H1 (cell line): ENCODE data around the gene TXLNB. TPM values are rescaled to one million over a fixed set of nuclear protein-coding genes. Genes with fewer than 3 reads are reported as not detected.

Experiments used
- CTCF ChIA-PET: fragments of 300-600 bp; sonication (Branson Sonifier 250); formaldehyde crosslinking; loops from one replicate; lab custom pipeline; 2021; ENCODE audit not compliant: partially characterized antibody; lab: Charles Lee
- POLR2A ChIA-PET: fragments of 300-600 bp; sonication (Branson Sonifier 250); formaldehyde crosslinking; loops from one replicate; lab custom pipeline; 2021; ENCODE audit warnings: inconsistent platforms; ENCODE audit not compliant: partially characterized antibody; lab: Charles Lee
- DNase-seq, 2 experiments: peaks; one replicate each; pipeline versions ENCODE4 v3.0.0 to v3.0.0-alpha.2; 2010 to 2022; ENCODE audit warnings: low spot score in 2 of 2, low read depth in 1 of 2, mixed read lengths in 1 of 2
- FAIRE-seq: peaks from 2 replicates; lab custom pipeline; 2011; peaks lifted over from hg19 to GRCh38; lab: Jason Lieb, UNC
- H2AFZ ChIP-seq: 2 replicates; pipeline ENCODE4 v1.8.1; 2012; ENCODE audit warnings: low read length, inconsistent platforms
- H2AK5ac ChIP-seq: 2 replicates; pipeline ENCODE4 v1.6.1; 2013; ENCODE audit warnings: low read depth, low read length
- H2BK120ac ChIP-seq: replicated peaks from 2 replicates; pipeline ENCODE3; 2013; ENCODE audit warnings: low read depth, low read length, inconsistent platforms
- H2BK12ac ChIP-seq: 2 replicates; pipeline ENCODE4 v1.6.1; 2013; ENCODE audit warnings: low read depth, low read length
- H2BK15ac ChIP-seq: 2 replicates; pipeline ENCODE4 v1.6.1; 2013; ENCODE audit warnings: low read length
- H2BK20ac ChIP-seq: 2 replicates; pipeline ENCODE4 v1.6.1; 2013; ENCODE audit warnings: low read length
- H2BK5ac ChIP-seq: 2 replicates; pipeline ENCODE4 v1.6.1; 2013; ENCODE audit warnings: low read depth, low read length
- H3K14ac ChIP-seq: 2 replicates; pipeline ENCODE4 v1.6.1; 2013; ENCODE audit warnings: inconsistent platforms; ENCODE audit not compliant: insufficient read length
- H3K18ac ChIP-seq: 2 replicates; pipeline ENCODE4 v1.6.1; 2013; ENCODE audit warnings: low read length; ENCODE audit errors: extremely low read depth
- H3K23ac ChIP-seq: 2 replicates; pipeline ENCODE4 v1.6.1; 2013; ENCODE audit warnings: inconsistent platforms; ENCODE audit not compliant: insufficient read length
- H3K23me2 ChIP-seq: 2 replicates; pipeline ENCODE4 v1.6.1; 2013; ENCODE audit warnings: low read depth, low read length
- H3K27ac ChIP-seq: 2 replicates; pipeline ENCODE4 v1.6.1; 2011; ENCODE audit warnings: low read depth, low read length, inconsistent platforms
- H3K27me3 ChIP-seq, 4 experiments: replicated peaks in 1 of 4; 1 replicate in 1 of 4; 2 replicates in 3 of 4; pipeline versions ENCODE4 v1.6.1 to v1.8.1; 2011 to 2013; ENCODE audit warnings: low read length in 3 of 4, mild to moderate bottlenecking in 3 of 4, inconsistent platforms in 2 of 4, mixed read lengths in 2 of 4, moderate library complexity in 1 of 4; ENCODE audit not compliant: control insufficient read depth in 3 of 4, insufficient read depth in 3 of 4; ENCODE audit errors: extremely low read depth in 1 of 4
- H3K36me3 ChIP-seq, 4 experiments: 2 replicates each; pipeline versions ENCODE4 v1.6.1 to v1.8.1; 2011 to 2013; ENCODE audit warnings: mild to moderate bottlenecking in 4 of 4, low read length in 3 of 4, moderate library complexity in 2 of 4, control low read depth in 1 of 4, inconsistent platforms in 1 of 4; ENCODE audit not compliant: insufficient read depth in 4 of 4, control insufficient read depth in 2 of 4
- H3K4ac ChIP-seq: replicated peaks from 2 replicates; pipeline ENCODE3; 2013; ENCODE audit warnings: low read length, low read depth, mixed read lengths, inconsistent platforms; ENCODE audit not compliant: insufficient read length
- H3K4me1 ChIP-seq, 4 experiments: replicated peaks in 1 of 4; 1 replicate in 1 of 4; 2 replicates in 3 of 4; pipeline versions ENCODE4 v1.6.1 to v1.8.1; 2011 to 2013; ENCODE audit warnings: low read length in 3 of 4, inconsistent platforms in 2 of 4, mixed read lengths in 1 of 4; ENCODE audit not compliant: insufficient read depth in 4 of 4, control insufficient read depth in 3 of 4
- H3K4me2 ChIP-seq, 2 experiments: 2 replicates each; pipeline versions ENCODE4 v1.6.1 to v1.8.1; 2011 to 2013; ENCODE audit warnings: low read depth in 2 of 2, low read length in 2 of 2, control low read depth in 1 of 2, inconsistent platforms in 1 of 2, mild to moderate bottlenecking in 1 of 2; ENCODE audit not compliant: insufficient read depth in 1 of 2
- H3K4me3 ChIP-seq, 4 experiments: fragments of 200-600, 300-600 bp in 1 of 4; sonication (generic), shearing (Covaris generic), sonication (Bioruptor Twin) in 1 of 4; 2 replicates each; pipeline versions ENCODE4 v1.5.1 to v1.8.1; 2011 to 2016; ENCODE audit warnings: low read length in 4 of 4, low read depth in 3 of 4, control low read depth in 2 of 4, inconsistent platforms in 2 of 4, mild to moderate bottlenecking in 2 of 4, mixed read lengths in 1 of 4, moderate library complexity in 1 of 4; ENCODE audit not compliant: insufficient read depth in 2 of 4; ENCODE audit errors: extremely low read depth in 1 of 4
- H3K56ac ChIP-seq: replicated peaks from 2 replicates; pipeline ENCODE3; 2013; ENCODE audit warnings: low read depth, mild to moderate bottlenecking, mixed read lengths, low read length, inconsistent platforms; ENCODE audit not compliant: insufficient read length
- H3K79me1 ChIP-seq: 2 replicates; pipeline ENCODE4 v1.6.1; 2013; ENCODE audit warnings: low read depth, low read length, control low read depth
- H3K79me2 ChIP-seq, 2 experiments: 2 replicates each; pipeline versions ENCODE4 v1.6.1 to v1.8.1; 2012 to 2013; ENCODE audit warnings: low read length in 2 of 2, mild to moderate bottlenecking in 2 of 2, inconsistent platforms in 1 of 2; ENCODE audit not compliant: insufficient read depth in 2 of 2, control insufficient read depth in 1 of 2
- H3K9ac ChIP-seq, 4 experiments: replicated peaks in 1 of 4; 1 replicate in 1 of 4; 2 replicates in 3 of 4; pipeline versions ENCODE4 v1.6.1 to v1.8.1; 2011 to 2013; ENCODE audit warnings: low read depth in 3 of 4, low read length in 3 of 4, control low read depth in 2 of 4, mild to moderate bottlenecking in 2 of 4, moderate library complexity in 2 of 4, inconsistent platforms in 1 of 4; ENCODE audit errors: extremely low read depth in 1 of 4
- H3K9me3 ChIP-seq, 2 experiments: 2 replicates each; pipeline versions ENCODE4 v1.6.1 to v1.8.1; 2012 to 2013; ENCODE audit warnings: mild to moderate bottlenecking in 2 of 2, moderate library complexity in 2 of 2, control low read depth in 1 of 2, inconsistent platforms in 1 of 2, low read depth in 1 of 2, low read length in 1 of 2, mixed read lengths in 1 of 2; ENCODE audit not compliant: insufficient read depth in 2 of 2
- H4K20me1 ChIP-seq, 2 experiments: replicated peaks in 1 of 2; 2 replicates each; pipeline versions ENCODE3 to v1.8.1; 2011 to 2013; ENCODE audit warnings: inconsistent platforms in 2 of 2, low read length in 2 of 2, mild to moderate bottlenecking in 1 of 2; ENCODE audit not compliant: insufficient read depth in 2 of 2, control insufficient read depth in 1 of 2
- H4K5ac ChIP-seq: 2 replicates; pipeline ENCODE4 v1.6.1; 2013; ENCODE audit warnings: low read length, low read depth, mixed read lengths, inconsistent platforms; ENCODE audit not compliant: insufficient read length
- H4K8ac ChIP-seq: 2 replicates; pipeline ENCODE4 v1.8.0; 2013; ENCODE audit warnings: mild to moderate bottlenecking, moderate library complexity, low read length, inconsistent platforms; ENCODE audit not compliant: insufficient read depth; ENCODE audit errors: extremely low read depth
- H4K91ac ChIP-seq: replicated peaks from 2 replicates; pipeline ENCODE3; 2013; ENCODE audit warnings: low read length, mixed read lengths, inconsistent platforms; ENCODE audit not compliant: insufficient read length
- WGBS, 2 experiments: shearing (Covaris generic) in 1 of 2; methylation state at CpG; one replicate each; pipeline versions ENCODE4 v1.1.6 to v1.1.7; 2013 to 2015; ENCODE audit warnings: low lambda C conversion rate in 2 of 2, mixed read lengths in 2 of 2, inconsistent platforms in 1 of 2, low coverage in 1 of 2, missing lambda C conversion rate in 1 of 2; ENCODE audit not compliant: insufficient replicate concordance in 2 of 2, insufficient coverage in 1 of 2, insufficient read length in 1 of 2; ENCODE audit errors: extremely low coverage in 1 of 2, missing lambda C conversion rate in 1 of 2; 5-methylcytosine and 5-hydroxymethylcytosine counted together
- polyA plus RNA-seq, 7 experiments: library from polyadenylated mRNA; depleted of rRNA in 3 of 7; stranded (reverse) in 5 of 7; unstranded in 2 of 7; fragments of >200 nt in 5 of 7; fragments of 200-250 nt in 2 of 7; gene quantifications; 1 replicate in 5 of 7; 2 replicates in 1 of 7; 4 replicates in 1 of 7; pipeline versions ENCODE4 v1.2.1 to v1.2.3, GENCODE V29; 2011 to 2013; ENCODE audit warnings: missing spikeins in 2 of 7, mixed read lengths in 2 of 7
- total RNA-seq: library from RNA; stranded (reverse); fragmentation: NEBNext Ultra II Directional; extraction: Animal tissue kit (Norgen Biotek cat#: 25700); gene quantifications from 2 replicates; pipeline ENCODE4 v1.2.1, GENCODE V29; 2021

Gene TXLNB
- total and polyA plus RNA-seq, 2 of the 8 experiments (the other 6 are each of a cell fraction or from before 2014, with no cell fraction given) = 0.05 to 0.17 TPM

- Histone ChIP-seq H3K4me3 (no peak overlapping the region), H3K27ac (no peak overlapping the region), H3K36me3 (no peaks in the 10 kb centered on the region; a peak in 2 of 8 replicates), H4K91ac (no peak overlapping the region), H3K23ac (no peak overlapping the region), H3K79me1 (no peaks in the 10 kb centered on the region), H4K5ac (no peak overlapping the region), H3K56ac (no peak overlapping the region), H2BK20ac (no peak overlapping the region), H2BK15ac (no peak overlapping the region), H3K9me3 (0 out of 4 replicates have a peak, but pooled peaks cover 4 to 7% of the 10 kb centered on the region in 2 experiments), H3K14ac (no peak overlapping the region), H3K27me3 (no peaks in the 10 kb centered on the region), H2AFZ (0 out of 2 replicates have a peak overlapping the region, but pooled peaks have one; percentile 57), H4K20me1 (no peaks in the 10 kb centered on the region), H2BK120ac (no peak overlapping the region), H3K9ac (no peak overlapping the region), H4K8ac (no peak overlapping the region), H3K79me2 (no peaks in the 10 kb centered on the region), H3K18ac (no peak overlapping the region), H3K4me2 (no peak overlapping the region), H3K4ac (no peak overlapping the region), H3K4me1 (peaks cover 0 to 3% (median 0%) of the 10 kb centered on the region in 4 experiments; a peak in 1 of 7 replicates), H2AK5ac (no peak overlapping the region), H3K23me2 (no peaks in the 10 kb centered on the region; the same call in 1 of the 2 replicates), H2BK12ac (no peak overlapping the region), H2BK5ac (no peak overlapping the region)
- WGBS, 2 experiments = 90% methylated on average over 4 of the region's 4 CpGs; no CpG with 5 or more reads in 1 of the 2 experiments
- no peak for FAIRE-seq
- POLR2A ChIA-PET = no interaction called here
- CTCF ChIA-PET = interaction anchor here (0.6 to 1.3 kb wide), 3 partner anchors 18 to 163 kb away, joined by 3 to 4 read pairs (median 3); no protein-coding TSS in a partner anchor
- DNase-seq = no peak
Observed at GRCh38 chr6:139201378-139201777, 90.4 kb downstream of the TXLNB start.
